ENCODE data around the gene HMG20A.

Gene HMG20A

DNA sequence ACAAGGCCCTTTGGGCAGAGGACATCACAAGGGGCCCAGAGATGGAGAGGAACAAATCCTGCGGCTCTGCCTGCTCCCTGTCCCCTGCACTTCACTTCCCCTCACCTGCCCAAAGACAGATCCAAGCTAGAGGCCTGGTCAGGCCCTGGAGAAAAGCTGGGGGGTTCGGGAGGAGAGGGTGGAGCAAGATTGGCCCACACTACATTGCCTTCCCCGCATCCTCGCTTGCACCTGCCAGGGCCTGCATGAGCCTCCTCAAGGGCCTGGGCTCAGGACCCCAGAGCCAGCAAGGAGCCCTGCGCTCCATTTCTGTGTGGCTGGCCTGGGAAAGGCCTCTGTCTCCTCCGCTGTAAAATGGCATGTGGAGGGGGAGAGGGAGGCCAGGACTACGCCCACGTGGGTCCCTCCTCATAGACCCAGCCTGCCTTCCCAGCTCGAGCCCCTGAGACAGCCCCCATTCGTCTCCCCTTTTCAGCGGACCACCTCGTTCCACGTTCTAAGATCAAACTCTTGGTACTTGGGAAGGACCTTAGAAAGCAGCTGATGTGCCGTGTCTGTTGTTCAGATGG is 106.0 kb downstream of the HMG20A start:
- DNase-seq, result no peak
- in situ Hi-C loops (cut with MboI; ENCODE audit: low pct_unique_long_range_greater_than_20kb, low sequenced_read_pairs), result no loop called here

DNA sequence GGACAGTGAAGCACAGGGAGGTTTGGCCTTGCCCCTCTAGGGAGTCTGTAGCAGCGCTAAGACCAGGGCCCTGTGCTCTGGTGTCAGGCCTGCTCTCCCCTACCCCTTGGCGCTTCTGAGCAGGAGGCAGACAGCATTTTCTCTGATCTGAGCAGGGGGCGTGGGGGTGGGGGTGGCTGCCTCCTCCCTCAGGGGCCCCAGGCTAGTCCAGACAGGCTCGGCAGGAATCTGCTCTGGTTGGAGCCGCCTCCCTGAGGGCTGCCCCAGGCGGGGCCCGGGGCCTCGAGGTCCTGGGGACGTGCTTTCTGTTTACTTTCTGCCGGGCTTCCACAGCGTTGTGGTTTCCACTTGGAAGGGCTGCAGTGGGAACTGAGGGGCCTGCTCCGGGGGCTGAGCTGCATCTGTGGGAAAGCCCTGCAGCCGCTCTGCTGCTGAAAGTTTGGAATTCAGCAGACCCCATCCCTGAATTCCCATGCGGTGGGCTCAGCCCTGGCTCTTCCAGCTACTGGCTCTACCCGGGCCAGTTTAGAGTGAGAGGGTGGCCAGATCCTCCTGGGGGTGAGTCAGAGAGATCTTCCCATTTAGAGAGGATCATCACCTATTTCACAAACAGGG is 106.6 kb downstream of the HMG20A start:
- in situ Hi-C loops (cut with MboI; ENCODE audit: low pct_unique_long_range_greater_than_20kb, low sequenced_read_pairs), result no loop called here
- DNase-seq, result peak; percentile 55

- in situ Hi-C loops (cut with MboI; ENCODE audit: low pct_unique_long_range_greater_than_20kb, low sequenced_read_pairs), result no loop called here
- no peak for DNase-seq
Observed at GRCh38 chr15:77527831-77528231, 107.1 kb downstream of the HMG20A start.

- in situ Hi-C loops (cut with MboI; ENCODE audit: low pct_unique_long_range_greater_than_20kb, low sequenced_read_pairs), result no loop called here
- no peak for DNase-seq
Observed at GRCh38 chr15:77528290-77528967, 107.7 kb downstream of the HMG20A start.

DNA sequence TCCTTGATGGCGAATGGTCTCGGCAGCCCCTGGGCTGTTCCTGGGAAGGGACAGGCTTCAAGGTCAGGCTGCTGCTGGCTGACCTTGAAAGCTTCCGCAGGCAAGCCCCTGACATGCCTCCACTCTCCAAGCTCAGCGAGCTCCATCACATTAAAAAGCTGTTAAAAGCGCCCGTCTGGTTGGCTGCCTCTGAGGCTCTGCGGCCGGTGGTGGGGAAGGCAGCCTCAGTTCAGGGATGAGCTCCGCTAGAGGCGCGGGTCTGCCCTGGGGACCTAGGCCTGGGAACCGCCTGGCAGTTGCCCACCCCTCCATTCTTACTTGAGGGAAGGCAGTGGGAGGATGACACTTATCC is 108.3 kb downstream of the HMG20A start:
- no peak for DNase-seq
- in situ Hi-C loops (cut with MboI; ENCODE audit: low pct_unique_long_range_greater_than_20kb, low sequenced_read_pairs), result no loop called here

GRCh38 chr15:77529394-77530159 is 108.9 kb downstream of the HMG20A start:
- in situ Hi-C loops (cut with MboI; ENCODE audit: low pct_unique_long_range_greater_than_20kb, low sequenced_read_pairs), result no loop called here
- DNase-seq, result no peak

- in situ Hi-C loops (cut with MboI; ENCODE audit: low pct_unique_long_range_greater_than_20kb, low sequenced_read_pairs), result no loop called here
- no peak for DNase-seq
Observed at GRCh38 chr15:77530576-77530975, 109.9 kb downstream of the HMG20A start.

DNA sequence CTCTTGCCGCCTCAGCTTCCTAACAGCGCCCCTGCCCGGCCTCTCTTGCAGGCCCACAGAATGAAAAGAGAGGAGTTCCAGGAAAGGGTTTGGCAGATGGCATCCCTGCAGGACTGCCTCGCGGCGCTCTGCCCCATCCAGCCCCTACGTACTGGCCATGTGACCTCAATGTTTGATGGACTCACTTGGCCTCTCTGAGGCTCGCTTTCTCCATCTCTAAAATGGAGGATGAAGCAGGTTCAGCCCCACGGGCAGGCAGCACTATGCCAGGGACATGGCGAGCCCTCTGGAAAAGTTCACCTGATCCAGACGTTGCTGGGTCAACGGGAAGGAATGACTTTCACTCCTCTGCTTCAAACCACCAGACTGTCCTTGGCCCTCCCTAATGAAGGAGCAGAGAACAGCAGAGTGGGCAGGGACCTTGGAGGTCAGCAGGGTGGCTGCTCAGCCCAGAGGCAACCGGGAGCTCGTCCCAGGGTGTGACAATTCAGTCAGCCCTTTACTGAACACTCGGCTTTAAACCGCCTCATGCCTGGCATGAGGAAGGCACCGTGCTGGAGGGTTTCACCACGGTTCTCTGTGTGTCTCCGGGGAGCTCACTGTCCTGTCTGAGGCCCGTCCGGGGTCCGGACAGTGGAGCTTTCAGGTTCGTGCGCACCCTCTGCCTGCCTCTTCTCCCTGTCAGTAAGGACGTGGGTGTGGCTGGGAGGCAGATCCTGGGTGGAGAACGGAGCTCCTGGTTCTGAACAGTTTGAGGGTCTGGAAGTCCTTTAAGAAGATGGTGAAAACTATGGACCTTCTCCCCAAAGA is 110.7 kb downstream of the HMG20A start:
- in situ Hi-C loops (cut with MboI; ENCODE audit: low pct_unique_long_range_greater_than_20kb, low sequenced_read_pairs), result no loop called here
- DNase-seq, result no peak

GRCh38 chr15:77532067-77532710 is 111.5 kb downstream of the HMG20A start:
- in situ Hi-C loops (cut with MboI; ENCODE audit: low pct_unique_long_range_greater_than_20kb, low sequenced_read_pairs), result no loop called here
- DNase-seq, result no peak

- in situ Hi-C loops (cut with MboI; ENCODE audit: low pct_unique_long_range_greater_than_20kb, low sequenced_read_pairs), result no loop called here
- no peak for DNase-seq
Observed at GRCh38 chr15:77532846-77533245, 112.2 kb downstream of the HMG20A start.

DNA sequence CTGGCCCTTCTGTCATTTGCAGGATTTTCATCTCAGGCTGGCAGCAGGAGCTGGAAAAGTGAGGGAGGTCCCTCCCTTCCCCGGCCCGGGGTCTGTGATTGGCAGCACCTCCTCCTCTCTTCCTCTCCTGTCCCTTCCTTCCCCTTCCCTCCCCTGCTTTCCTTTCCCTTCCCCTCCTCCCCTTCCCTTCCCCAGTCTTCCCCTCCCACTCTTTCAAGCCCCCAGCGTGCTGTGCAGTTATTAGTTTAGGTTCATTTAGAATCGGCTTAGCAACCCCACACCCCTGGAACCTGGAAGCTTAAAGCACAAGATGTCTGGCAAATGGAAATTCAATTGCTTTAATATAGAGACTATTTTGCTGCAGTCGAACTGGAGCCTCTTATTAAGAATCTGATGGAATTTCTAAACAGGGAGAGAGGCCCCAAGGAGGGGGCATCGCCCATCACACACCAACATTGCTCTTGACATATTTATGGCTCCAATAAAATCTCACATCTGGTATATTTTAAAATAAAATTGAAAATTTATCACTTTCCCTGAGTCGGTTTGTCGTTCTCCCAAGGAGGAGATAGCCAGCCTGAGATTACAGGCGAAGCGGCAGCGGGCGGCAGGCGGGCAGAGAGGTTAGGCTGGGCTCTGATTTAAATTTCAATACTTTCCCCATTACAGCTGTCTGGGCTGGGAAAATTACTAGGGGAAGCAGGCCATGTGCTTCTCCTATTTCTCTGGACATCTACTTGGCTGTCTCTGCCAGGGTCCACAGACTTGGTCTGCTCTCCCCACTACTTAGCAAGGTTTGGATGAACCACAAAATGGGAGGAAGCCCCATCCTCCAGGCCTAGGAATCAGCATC is 113.1 kb downstream of the HMG20A start:
- DNase-seq, result no peak
- in situ Hi-C loops (cut with MboI; ENCODE audit: low pct_unique_long_range_greater_than_20kb, low sequenced_read_pairs), result no loop called here

Measured in KBM-7 (cell line).